MG63 (cell line): ENCODE measurements around the gene ACTR3C. TPM values are rescaled to one million over a fixed set of nuclear protein-coding genes. Genes with fewer than 3 reads are reported as not detected.
A peak's percentile ranks its signal among the peaks of the same experiment; 100 is the strongest.

ENCODE experiments used
- DNase-seq: peaks from one replicate; pipeline ENCODE4 v3.0.0-alpha.2; 2020
- H3K27me3 ChIP-seq: fragments of 250-450 bp; sonication (Bioruptor Pico); 2 replicates; pipeline ENCODE4 v1.5.1; 2020; ENCODE audit warnings: mild to moderate bottlenecking, moderate library complexity
- H3K36me3 ChIP-seq: fragments of 250-450 bp; sonication (Bioruptor Pico); 2 replicates; pipeline ENCODE4 v1.5.1; 2020; ENCODE audit warnings: mild to moderate bottlenecking, moderate library complexity
- H3K4me3 ChIP-seq: fragments of 250-450 bp; sonication (Bioruptor Pico); 2 replicates; pipeline ENCODE4 v1.5.1; 2020; ENCODE audit warnings: mild to moderate bottlenecking, moderate library complexity
- H3K9me3 ChIP-seq: fragments of 250-450 bp; sonication (Bioruptor Pico); 2 replicates; pipeline ENCODE4 v1.5.1; 2020; ENCODE audit warnings: mild to moderate bottlenecking, moderate library complexity
- total RNA-seq: library from RNA; depleted of rRNA; stranded (reverse); fragments of >200 nt; shearing (Covaris generic); gene quantifications from 2 replicates; pipeline ENCODE4 v1.2.3, GENCODE V29; 2014; ENCODE audit warnings: low replicate concordance; rRNA removed

ACTR3C gene
- total RNA-seq = not detected in 2 replicates

- Histone ChIP-seq H3K9me3 (no peaks in the 10 kb centered on the region), H3K36me3 (no peaks in the 10 kb centered on the region), H3K27me3 (no peaks in the 10 kb centered on the region), H3K4me3 (no peak within 1 kb of the TSS)
- DNase-seq = no peak
Measured at GRCh38 chr7:150322833-150323681, at the start of gene ACTR3C, which contains the start of gene LRRC61. Gene ACTR3C, minus strand, starts transcription at chr7:150323545. Its CDS starts 28,249 bp downstream, at chr7:150295296. Gene LRRC61, plus strand, starts transcription at chr7:150323355. Its CDS starts 13,507 bp downstream, at chr7:150336862.

DNA sequence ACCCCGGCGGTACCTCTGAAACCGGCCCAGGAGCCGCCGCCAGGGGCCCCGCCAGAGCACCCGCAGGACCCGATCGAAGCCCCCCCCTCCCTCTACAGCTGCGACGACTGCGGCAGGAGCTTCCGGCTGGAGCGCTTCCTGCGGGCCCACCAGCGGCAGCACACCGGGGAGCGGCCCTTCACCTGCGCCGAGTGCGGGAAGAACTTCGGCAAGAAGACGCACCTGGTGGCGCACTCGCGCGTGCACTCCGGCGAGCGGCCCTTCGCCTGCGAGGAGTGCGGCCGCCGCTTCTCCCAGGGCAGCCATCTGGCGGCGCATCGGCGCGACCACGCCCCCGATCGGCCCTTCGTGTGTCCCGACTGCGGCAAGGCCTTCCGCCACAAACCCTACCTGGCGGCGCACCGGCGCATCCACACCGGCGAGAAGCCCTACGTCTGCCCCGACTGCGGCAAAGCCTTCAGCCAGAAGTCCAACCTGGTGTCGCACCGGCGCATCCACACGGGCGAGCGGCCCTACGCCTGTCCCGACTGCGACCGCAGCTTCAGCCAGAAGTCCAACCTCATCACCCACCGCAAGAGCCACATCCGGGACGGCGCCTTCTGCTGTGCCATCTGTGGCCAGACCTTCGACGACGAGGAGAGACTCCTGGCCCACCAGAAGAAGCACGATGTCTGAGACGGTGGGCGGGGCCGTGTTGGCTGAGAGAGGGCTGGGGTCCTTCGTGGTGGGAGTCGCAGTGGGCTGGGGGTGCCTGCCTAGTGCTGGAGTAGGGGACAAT is 49.1 kb upstream of the ACTR3C start:
- H3K27me3 ChIP-seq = no peaks in the 10 kb centered on the region
- DNase-seq = no peak
- H3K36me3 ChIP-seq = peaks cover 2% of the 10 kb centered on the region

GRCh38 chr7:150371996-150372270 is 48.6 kb upstream of the ACTR3C start:
- no peak for DNase-seq
- H3K36me3 ChIP-seq = peaks cover 2% of the 10 kb centered on the region
- H3K27me3 ChIP-seq = no peaks in the 10 kb centered on the region
- H3K9me3 ChIP-seq = no peaks in the 10 kb centered on the region
- H3K4me3 ChIP-seq = no peak overlapping the region

More for the DNA sequence above, 49.1 kb upstream of the ACTR3C start:
- Histone ChIP-seq H3K9me3 (no peaks in the 10 kb centered on the region), H3K4me3 (no peak overlapping the region)

- Histone ChIP-seq H3K4me3 (no peak overlapping the region), H3K27me3 (no peaks in the 10 kb centered on the region), H3K36me3 (peaks cover 2% of the 10 kb centered on the region), H3K9me3 (no peaks in the 10 kb centered on the region)
- no peak for DNase-seq
Measured at GRCh38 chr7:150371131-150371995, 48.0 kb upstream of the ACTR3C start.

- no peaks in the 10 kb centered on the region for H3K27me3 ChIP-seq
- no peak overlapping the region for H3K4me3 ChIP-seq
- DNase-seq = no peak
- H3K36me3 ChIP-seq = peaks cover 2% of the 10 kb centered on the region
- no peaks in the 10 kb centered on the region for H3K9me3 ChIP-seq
Measured at GRCh38 chr7:150370612-150371071, 47.3 kb upstream of the ACTR3C start.

- Histone ChIP-seq H3K4me3 (peak overlapping the region; percentile 74), H3K9me3 (no peaks in the 10 kb centered on the region), H3K36me3 (peaks cover 2% of the 10 kb centered on the region), H3K27me3 (no peaks in the 10 kb centered on the region)
- no peak for DNase-seq
Measured at GRCh38 chr7:150369748-150370501, 46.6 kb upstream of the ACTR3C start.

GRCh38 chr7:150368884-150369747 is 45.8 kb upstream of the ACTR3C start:
- DNase-seq = peak; percentile 60
- Histone ChIP-seq H3K9me3 (no peaks in the 10 kb centered on the region), H3K36me3 (peaks cover under 1% of the 10 kb centered on the region), H3K4me3 (peak overlapping the region; percentile 74), H3K27me3 (no peaks in the 10 kb centered on the region)

DNA sequence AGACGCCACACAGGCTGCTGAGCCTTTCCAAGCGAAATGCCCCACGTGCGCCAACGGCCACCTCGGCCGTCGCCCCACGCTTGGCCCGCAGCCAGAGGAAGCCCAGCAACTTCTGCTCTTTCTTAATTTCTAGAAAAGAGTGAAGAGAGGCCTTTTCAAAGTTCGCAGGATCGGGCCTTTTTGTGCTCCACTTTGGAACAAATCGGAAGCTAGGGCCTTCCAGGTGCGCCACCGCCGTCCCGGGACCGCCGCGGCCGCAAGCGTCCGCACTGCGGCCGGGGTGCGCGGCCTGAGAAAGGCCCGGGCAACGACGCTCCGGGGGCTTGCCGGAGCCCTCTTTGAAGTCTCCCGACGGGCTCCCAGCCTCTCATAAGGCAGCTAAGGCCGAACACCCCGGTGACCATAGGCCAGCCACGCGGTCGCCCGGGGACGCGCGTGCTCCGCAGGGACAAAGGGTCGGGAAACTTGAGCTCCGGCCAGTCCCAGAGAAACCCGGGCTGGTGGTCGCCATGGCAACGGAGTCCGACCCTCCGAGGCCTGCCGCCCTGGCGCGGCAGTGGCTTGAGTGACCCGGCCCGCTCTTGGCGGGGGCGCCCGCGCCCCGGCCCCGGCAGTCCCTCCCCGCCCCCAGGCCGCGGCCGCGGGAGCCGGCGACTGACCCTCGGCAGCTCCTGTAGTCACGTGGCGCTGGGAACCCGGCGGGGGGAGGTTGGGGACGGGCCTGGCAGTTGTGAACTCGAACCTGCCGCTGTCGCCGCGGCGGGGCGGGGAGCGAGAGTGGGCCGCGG is 44.9 kb upstream of the ACTR3C start, which contains the start of gene REPIN1:
Gene REPIN1, plus strand, starts transcription at position 727 of the 788 bp plus-strand sequence. CDS start 890 bp downstream, outside the sequence.
- Histone ChIP-seq H3K4me3 (peak within 1 kb of the TSS; percentile 74), H3K9me3 (no peaks in the 10 kb centered on the region), H3K36me3 (no peaks in the 10 kb centered on the region; the same call in 1 of the 2 replicates), H3K27me3 (no peaks in the 10 kb centered on the region)
- peak; percentile 87 for DNase-seq

GRCh38 chr7:150367677-150368095 is 44.3 kb upstream of the ACTR3C start:
- no peak for DNase-seq
- no peaks in the 10 kb centered on the region for H3K27me3 ChIP-seq
- H3K36me3 ChIP-seq = no peaks in the 10 kb centered on the region; the same call in 1 of the 2 replicates
- no peaks in the 10 kb centered on the region for H3K9me3 ChIP-seq
- peak overlapping the region; percentile 74 for H3K4me3 ChIP-seq

- no peak overlapping the region for H3K4me3 ChIP-seq
- no peaks in the 10 kb centered on the region for H3K27me3 ChIP-seq
- DNase-seq = no peak
- no peaks in the 10 kb centered on the region; the same call in 1 of the 2 replicates for H3K36me3 ChIP-seq
- no peaks in the 10 kb centered on the region for H3K9me3 ChIP-seq
Measured at GRCh38 chr7:150365673-150366398, 42.5 kb upstream of the ACTR3C start.

DNA sequence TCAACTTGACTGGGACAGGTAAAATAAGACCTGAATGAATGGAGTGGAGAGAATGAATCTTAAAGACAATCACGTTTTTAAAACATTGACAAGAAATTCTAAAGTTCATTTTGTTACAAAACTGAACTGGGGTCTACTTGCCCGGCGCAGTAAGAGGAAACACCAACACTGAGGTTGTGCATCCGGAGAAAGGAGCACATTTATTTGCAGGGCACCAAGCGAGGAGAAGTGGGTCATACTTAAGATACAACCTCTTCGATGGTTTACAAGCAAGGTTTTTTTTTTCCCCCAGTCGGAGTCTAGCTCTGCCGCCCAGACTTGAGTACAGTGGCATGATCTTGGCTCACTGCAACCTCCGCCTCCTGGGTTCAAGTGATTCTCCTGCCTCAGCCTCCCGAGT is 41.8 kb upstream of the ACTR3C start:
- Histone ChIP-seq H3K27me3 (no peaks in the 10 kb centered on the region), H3K4me3 (no peak overlapping the region), H3K9me3 (no peaks in the 10 kb centered on the region), H3K36me3 (no peaks in the 10 kb centered on the region)
- no peak for DNase-seq

DNA sequence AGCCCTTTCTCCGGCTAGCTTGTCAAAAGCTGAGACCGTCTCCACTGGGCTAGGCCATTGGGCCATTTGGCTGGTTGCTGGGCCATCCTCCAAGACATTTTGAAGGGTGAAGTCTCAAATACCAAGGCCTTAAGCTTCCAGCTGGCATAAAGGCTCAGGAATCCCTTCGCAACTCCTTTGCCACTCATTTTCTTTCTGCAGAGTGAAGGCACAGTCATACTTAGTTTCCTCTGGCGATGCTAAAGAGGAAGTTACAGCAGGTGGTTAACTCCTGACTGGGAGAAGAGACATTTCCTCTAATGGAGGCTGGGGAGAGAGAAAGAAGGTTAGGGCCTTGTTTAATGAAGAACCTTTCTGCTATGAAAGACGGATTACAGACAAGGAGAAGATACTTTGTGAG is 40.5 kb upstream of the ACTR3C start:
- Histone ChIP-seq H3K9me3 (no peaks in the 10 kb centered on the region), H3K36me3 (no peaks in the 10 kb centered on the region), H3K27me3 (no peaks in the 10 kb centered on the region), H3K4me3 (no peak overlapping the region)
- DNase-seq = no peak

DNA sequence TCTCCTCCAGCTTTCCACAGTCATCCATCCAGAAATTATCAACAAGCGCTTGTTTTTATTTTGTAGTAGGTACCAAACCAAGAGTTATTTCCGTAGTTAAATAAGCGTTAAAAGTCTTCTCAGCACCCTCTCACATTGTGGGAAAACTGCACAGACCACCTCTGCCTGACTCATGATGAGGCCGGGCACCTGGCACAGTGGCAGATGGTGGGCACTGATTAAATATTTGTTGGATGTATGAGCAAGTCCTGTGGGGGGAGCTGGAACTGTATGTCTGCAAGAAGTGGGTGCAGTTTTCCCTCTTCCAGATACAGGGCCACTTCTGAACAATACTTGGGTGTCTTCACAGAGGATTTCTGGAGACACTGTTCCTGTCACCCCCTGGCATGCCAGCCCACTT is 40.0 kb upstream of the ACTR3C start:
- H3K27me3 ChIP-seq = no peaks in the 10 kb centered on the region
- no peaks in the 10 kb centered on the region for H3K9me3 ChIP-seq
- no peak overlapping the region for H3K4me3 ChIP-seq
- DNase-seq = no peak
- no peaks in the 10 kb centered on the region for H3K36me3 ChIP-seq
